ENCODE data around the gene TPT1.

DNA sequence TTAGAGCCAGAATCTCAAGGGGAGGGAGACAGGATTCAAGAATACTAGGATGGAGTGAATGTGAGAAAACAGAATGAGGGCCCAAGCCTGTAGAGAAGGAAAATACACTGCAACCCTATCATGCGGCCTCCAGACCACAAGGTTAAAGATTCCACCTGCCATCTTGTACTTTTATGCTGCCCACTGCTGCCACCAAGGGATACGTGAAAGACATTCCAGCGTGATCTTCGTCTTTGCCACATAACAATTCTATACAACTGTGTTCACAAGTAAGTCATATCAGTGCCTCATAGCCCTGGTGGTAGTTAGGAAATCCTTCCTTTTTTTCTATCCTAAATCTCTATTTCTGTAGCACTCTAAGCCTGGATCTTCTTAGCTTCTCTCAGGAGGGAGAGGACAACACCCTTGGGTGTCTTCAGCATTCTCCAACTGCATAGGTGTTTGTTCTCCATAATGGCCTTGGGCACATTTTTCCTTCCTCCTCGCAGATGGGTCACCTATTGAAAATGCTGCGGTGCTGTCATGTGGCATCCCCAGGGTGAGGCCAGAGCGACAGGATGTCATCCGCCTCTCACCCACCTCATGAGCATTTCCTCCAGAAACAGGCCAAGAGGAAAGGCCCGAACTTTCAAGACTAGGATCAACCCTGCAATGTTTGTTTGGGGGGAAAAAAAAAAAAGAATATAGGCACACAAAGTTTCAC, 13.6 kb downstream of the TPT1 start:
- TF ChIP-seq TAF1 (IDR thresholded peaks at IDR 0.05; ENCODE audit: low read depth, low read length) (no peak), POLR2A (IDR thresholded peaks at IDR 0.05; ENCODE audit: low read depth, low read length) (no peak), POLR2AphosphoS5 (IDR thresholded peaks at IDR 0.05; ENCODE audit: low read depth, low read length) (no peak)
